HAP-1 (cell line): Measurements from ENCODE around the gene SEMA4C.

ENCODE experiments used
- DNase-seq, 2 experiments: peaks; one replicate each; pipeline ENCODE4 v3.0.0-alpha.2; 2016 to 2020; ENCODE audit warnings: low spot score in 2 of 2
- H3K27me3 ChIP-seq: fragments of 250-450 bp; sonication (Bioruptor Pico); 2 replicates; pipeline ENCODE4 v1.5.1; 2020; ENCODE audit warnings: low read depth, mild to moderate bottlenecking, moderate library complexity
- H3K36me3 ChIP-seq: fragments of 250-450 bp; sonication (Bioruptor Pico); replicated peaks from 2 replicates; pipeline ENCODE4 v1.5.1; 2020; ENCODE audit warnings: mild to moderate bottlenecking
- H3K4me1 ChIP-seq: fragments of 250-450 bp; sonication (Bioruptor Pico); 2 replicates; pipeline ENCODE4 v1.5.1; 2020; ENCODE audit warnings: mild to moderate bottlenecking
- H3K4me3 ChIP-seq: fragments of 250-450 bp; sonication (Bioruptor Pico); 2 replicates; pipeline ENCODE4 v1.5.1; 2020; ENCODE audit warnings: mild to moderate bottlenecking, moderate library complexity
- H3K9me3 ChIP-seq: fragments of 250-450 bp; sonication (Bioruptor Pico); 2 replicates; pipeline ENCODE4 v1.5.1; 2020; ENCODE audit warnings: mild to moderate bottlenecking, moderate library complexity
- in situ Hi-C: fragments of 300-500 bp; cut with MboI; formaldehyde crosslinking; loops from 3 replicates; pipeline ENCODE4 v1.14.3; 2020; ENCODE audit warnings: low sequenced_read_pairs, inconsistent platforms, mixed read lengths

Gene SEMA4C

DNA sequence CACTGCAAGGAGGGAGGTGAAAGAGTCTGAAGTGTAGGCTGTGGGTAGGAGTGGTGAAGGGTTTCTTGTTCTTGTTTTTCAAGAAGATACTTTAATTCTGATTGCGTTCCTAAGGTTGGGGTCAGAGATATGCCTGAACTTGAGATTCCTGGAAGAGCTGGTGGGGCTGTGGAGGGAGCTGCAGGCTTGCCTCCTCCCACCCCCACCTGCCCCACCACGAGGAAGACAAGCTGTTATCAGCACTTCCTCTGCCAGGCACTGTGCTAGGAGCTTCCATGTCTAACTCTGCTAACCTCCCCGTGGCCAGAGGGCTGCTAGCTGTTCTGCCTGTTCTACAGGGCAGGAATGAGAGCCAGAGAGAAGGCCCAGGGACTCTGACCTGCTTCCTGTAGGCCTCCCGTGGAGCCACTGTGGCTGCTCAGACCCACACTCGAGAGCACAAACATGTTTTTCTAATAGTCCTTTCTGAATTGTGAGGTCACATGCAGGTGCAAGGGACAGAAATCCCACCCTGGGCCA lies 39.8 kb downstream of the SEMA4C start:
- no peaks in the 10 kb centered on the region for H3K9me3 ChIP-seq
- no peak for DNase-seq
- in situ Hi-C loops, result no loop called here
- no peak overlapping the region for H3K4me3 ChIP-seq
- peaks cover 71% of the 10 kb centered on the region for H3K36me3 ChIP-seq
- H3K27me3 ChIP-seq, result no peaks in the 10 kb centered on the region
- H3K4me1 ChIP-seq, result peaks cover 8% of the 10 kb centered on the region; the same call in 1 of the 2 replicates

DNA sequence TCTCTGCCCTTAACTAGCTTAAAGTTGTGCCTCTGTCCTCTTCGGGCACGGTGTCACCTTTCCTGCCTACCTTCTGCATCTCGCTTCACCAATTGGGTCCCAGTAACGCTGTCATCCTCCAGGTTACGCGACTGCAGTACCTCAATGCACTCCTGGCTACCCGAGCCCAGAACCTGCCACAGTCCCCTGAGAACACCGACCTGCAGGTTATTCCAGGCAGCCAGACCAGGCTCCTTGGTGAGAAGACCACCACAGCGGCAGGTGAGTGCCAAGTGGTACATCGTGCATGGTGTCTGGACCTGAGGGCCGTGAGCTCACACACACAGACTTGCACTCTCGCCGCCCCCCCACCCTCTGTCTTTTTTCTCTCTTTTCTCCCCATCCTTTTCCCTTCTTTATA lies 41.0 kb downstream of the SEMA4C start:
- DNase-seq, result no peak
- no peaks in the 10 kb centered on the region for H3K9me3 ChIP-seq
- H3K27me3 ChIP-seq, result no peaks in the 10 kb centered on the region
- in situ Hi-C loops, result no loop called here
- peaks cover 75% of the 10 kb centered on the region for H3K36me3 ChIP-seq
- H3K4me1 ChIP-seq, result peaks cover 8% of the 10 kb centered on the region; the same call in 1 of the 2 replicates
- H3K4me3 ChIP-seq, result no peak overlapping the region

DNA sequence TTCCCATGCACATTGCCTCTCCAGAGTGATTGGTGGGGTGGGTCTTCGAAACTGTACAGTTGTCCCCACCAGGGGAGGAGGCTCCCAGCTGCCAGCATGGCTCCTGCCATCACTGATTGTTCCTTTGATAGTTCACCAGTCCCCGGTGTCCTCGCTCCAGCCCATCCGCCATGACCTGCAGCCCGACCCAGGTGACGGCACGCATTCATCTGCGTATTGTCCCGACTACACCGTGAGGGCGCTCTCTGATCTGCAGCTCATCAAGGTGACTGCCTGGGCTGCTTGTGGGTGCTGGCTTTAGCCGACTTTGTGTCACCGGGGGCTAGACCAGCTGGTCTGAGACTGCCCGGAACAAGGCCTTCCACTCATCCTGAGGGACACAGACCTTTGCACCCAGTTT lies 41.4 kb downstream of the SEMA4C start:
- H3K4me3 ChIP-seq, result no peak overlapping the region
- no peaks in the 10 kb centered on the region for H3K27me3 ChIP-seq
- H3K9me3 ChIP-seq, result no peaks in the 10 kb centered on the region
- peaks cover 8% of the 10 kb centered on the region; the same call in 1 of the 2 replicates for H3K4me1 ChIP-seq
- in situ Hi-C loops, result no loop called here
- peaks cover 72% of the 10 kb centered on the region for H3K36me3 ChIP-seq
- DNase-seq, result no peak

DNA sequence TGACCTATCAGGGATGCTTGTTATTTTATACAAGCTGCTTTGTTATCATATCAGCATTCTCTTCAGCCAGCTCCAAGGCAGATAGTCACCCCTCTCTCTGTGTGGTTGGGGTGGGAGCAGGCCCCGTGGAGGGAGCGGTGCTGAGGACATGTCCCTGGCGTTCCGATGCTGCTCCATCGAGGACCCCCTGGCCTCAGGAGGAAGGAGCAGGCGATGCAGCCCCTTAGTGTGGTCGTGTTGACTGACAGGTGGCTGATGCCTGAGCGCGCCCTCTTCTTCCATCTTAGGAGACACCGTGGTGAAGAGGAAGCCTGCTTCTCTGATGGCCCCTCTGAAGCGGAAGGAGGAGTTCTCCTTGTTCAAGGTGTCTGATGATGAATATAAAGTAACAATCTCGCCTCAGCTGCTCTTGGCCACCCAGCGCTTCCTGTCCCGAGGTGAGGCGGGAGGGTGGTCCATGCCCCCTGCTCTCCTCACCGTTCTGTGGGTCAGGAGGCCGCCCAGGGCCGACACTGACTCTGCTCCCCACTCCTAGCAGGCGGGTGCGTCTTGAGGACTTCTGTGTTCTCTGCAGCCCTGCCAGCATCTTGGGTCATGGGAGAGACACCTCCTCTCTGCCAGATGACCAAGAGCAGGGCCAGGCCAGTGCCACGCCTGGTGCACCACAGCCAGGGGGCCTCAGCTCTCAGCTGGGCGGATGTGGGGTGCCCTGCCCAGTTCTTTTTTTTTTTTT lies 43.2 kb downstream of the SEMA4C start:
- Histone ChIP-seq H3K9me3 (no peaks in the 10 kb centered on the region), H3K36me3 (peaks cover 59% of the 10 kb centered on the region)
- in situ Hi-C loops, result no loop called here

DNA sequence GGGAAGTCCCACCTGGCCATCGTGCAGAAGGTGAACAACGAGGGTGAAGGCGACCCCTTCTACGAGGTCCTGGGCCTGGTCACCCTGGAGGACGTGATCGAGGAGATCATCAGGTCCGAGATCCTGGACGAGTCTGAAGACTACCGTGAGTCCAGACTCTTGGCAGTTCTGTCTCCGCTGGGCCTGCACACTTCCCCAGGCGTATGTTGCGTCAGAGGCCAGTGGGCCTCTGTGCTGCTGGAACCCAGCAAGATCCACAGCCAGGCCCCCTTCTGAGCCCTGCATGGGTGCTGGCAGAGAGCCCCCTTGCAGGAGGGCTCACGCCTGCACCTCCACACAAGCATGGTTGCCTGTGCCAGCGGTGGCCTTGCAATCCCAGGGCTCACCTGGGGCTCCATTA lies 44.8 kb downstream of the SEMA4C start:
- H3K4me3 ChIP-seq, result no peak overlapping the region
- H3K4me1 ChIP-seq, result no peaks in the 10 kb centered on the region
- H3K27me3 ChIP-seq, result no peaks in the 10 kb centered on the region
- no peaks in the 10 kb centered on the region for H3K9me3 ChIP-seq
- no peak for DNase-seq
- in situ Hi-C loops, result no loop called here
- peaks cover 43% of the 10 kb centered on the region for H3K36me3 ChIP-seq

More for the DNA sequence above, 43.2 kb downstream of the SEMA4C start:
- Histone ChIP-seq H3K27me3 (no peaks in the 10 kb centered on the region), H3K4me1 (no peaks in the 10 kb centered on the region), H3K4me3 (no peak overlapping the region)
- DNase-seq, result no peak

DNA sequence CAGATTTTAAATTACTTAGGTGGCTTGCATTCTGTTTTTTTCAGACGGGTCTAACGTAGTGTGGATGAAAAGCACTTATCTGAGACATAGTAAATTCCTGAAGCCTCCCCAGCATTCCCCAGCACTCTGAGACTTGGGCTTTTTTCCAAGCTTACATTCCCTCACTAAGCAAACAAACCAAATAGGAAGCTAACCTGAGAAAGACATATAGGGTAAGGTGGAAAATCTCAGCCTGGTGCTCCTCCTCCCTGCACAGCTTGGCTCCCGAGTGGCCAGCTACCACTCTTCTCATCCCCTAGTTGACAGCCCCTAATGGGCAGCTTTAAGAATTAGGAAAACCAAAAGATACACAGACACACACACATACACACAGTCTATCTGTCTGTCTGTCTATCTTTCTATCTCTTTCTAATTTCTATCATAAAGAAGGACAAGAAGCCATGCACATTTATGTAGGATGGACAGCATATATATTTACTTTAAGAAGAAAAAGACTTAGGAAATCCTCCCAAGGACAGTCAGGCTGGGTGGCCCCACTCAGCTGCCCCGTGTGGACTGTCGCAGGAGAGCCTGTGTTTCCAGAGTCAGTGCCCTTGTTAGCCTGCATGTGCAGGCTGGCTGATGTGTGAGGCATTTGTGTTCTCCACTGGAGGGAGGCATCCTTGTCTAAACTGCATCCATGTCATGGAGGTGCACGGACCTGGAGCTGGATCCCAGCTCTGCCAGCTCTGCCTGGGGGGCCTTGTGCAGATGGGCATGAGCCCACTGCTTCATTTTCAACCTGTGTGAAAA lies 45.6 kb downstream of the SEMA4C start:
- in situ Hi-C loops, result no loop called here
- H3K27me3 ChIP-seq, result no peaks in the 10 kb centered on the region
- H3K4me1 ChIP-seq, result no peaks in the 10 kb centered on the region
- H3K9me3 ChIP-seq, result no peaks in the 10 kb centered on the region
- H3K4me3 ChIP-seq, result no peak overlapping the region
- peaks cover 41% of the 10 kb centered on the region for H3K36me3 ChIP-seq
- no peak for DNase-seq

DNA sequence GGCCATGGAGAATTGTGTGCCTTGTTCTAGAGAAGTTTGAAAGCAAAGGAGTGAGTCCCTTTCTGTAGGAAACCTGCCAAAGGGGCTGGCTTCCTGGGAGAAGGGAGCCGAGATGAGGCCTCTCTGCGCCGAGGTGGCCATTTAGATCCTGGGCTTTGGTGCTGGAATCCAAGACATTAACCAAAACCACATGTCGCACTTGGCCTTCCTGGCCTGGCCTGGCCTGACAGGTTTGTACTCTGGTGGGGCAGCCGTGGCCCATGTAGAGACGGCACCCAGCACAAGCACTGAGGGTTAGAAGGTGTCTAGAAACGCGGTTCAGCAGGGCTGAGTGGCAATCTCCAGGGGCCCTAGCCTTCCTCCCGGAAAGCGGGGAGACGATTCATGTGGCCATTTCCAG lies 46.7 kb downstream of the SEMA4C start:
- H3K36me3 ChIP-seq, result peaks cover 33% of the 10 kb centered on the region
- DNase-seq, result no peak
- no peaks in the 10 kb centered on the region for H3K27me3 ChIP-seq
- H3K4me1 ChIP-seq, result no peaks in the 10 kb centered on the region
- no peak overlapping the region for H3K4me3 ChIP-seq
- no peaks in the 10 kb centered on the region for H3K9me3 ChIP-seq
- in situ Hi-C loops, result no loop called here

DNA sequence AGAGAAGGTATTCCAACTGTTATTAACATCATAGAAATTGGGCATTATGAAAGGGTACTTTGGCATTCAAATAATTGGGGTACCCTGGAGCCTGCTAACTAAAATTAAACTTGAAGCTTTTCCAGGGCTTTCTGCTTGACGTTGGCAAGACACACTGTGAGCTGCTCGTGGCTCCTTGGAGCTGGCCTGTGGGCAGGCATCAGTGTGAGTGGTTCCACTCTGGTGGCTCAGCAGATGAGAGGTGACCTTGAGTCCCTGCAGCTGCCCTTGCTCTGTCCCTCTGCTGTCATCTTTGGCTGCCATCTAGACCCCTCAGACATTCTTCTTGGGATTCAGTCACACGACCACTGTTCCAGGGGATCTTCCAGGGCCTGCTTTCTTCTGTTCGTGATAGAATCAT lies 47.1 kb downstream of the SEMA4C start:
- in situ Hi-C loops, result no loop called here
- Histone ChIP-seq H3K9me3 (no peaks in the 10 kb centered on the region), H3K36me3 (peaks cover 29% of the 10 kb centered on the region), H3K4me1 (peaks cover 2% of the 10 kb centered on the region; the same call in 1 of the 2 replicates), H3K27me3 (no peaks in the 10 kb centered on the region), H3K4me3 (no peak overlapping the region)
- DNase-seq, result no peak

DNA sequence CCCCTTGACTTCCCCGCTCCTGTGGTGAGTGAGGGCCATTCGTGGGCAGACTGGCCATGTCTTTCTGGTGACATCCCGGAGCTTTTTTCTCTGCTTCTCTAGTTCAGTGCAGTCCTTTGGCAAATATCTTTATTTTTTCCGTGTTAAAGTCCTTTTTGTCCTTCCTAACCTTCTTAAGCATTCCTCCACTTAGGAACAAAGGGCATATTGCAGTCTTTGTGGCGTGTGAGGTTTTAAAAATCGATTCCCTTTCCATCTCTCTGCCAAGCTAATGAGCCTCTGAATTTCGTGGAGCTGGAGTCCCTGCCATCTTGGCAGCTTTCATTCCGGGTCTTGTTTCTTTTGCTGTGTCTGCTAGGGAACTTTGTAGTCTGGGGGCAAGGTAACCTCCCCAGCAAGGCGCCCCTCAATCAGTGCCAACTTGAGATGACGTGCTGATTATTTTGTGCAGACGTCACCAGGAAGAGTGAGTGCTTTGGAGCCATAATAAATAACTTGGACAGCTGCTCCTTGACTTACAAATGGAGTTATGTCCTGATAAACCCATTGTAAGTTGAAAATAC lies 48.7 kb downstream of the SEMA4C start:
- no peaks in the 10 kb centered on the region for H3K9me3 ChIP-seq
- no peak overlapping the region for H3K4me3 ChIP-seq
- H3K36me3 ChIP-seq, result peaks cover 19% of the 10 kb centered on the region
- H3K4me1 ChIP-seq, result peaks cover 4% of the 10 kb centered on the region; the same call in 1 of the 2 replicates
- H3K27me3 ChIP-seq, result no peaks in the 10 kb centered on the region
- no peak for DNase-seq
- in situ Hi-C loops, result no loop called here

DNA sequence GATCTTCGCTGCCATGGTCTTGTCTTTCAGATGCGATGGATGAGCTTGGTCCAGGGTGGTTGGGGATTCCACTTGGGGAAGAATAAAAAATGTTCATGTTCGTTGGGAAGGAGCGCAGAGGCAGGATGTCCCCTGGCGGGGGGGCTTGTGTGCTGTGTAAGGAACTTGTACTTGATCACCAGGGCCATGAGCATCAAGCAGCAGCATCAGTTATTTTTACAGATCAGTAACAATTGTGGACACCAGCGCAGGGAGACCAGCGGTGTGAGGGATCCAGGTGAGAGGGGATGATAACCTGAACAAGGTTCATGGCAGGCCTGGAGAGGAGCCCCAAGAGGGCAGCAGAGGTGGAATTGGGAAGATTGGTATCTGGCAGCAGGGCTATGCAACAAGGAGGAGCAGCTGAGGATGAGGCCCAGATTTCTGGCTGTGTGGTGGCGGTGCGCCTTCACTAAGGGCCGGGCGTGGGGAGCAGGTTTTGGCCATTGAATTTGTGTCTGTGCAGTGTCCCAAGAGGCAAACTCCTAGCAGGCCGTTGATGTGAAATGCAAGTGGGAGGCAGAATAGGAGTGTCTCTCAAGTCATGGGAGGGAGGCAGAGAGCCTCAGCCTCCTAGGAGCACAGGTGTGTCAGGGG lies 49.9 kb downstream of the SEMA4C start:
- peaks cover 4% of the 10 kb centered on the region; the same call in 1 of the 2 replicates for H3K4me1 ChIP-seq
- H3K36me3 ChIP-seq, result peaks cover 9% of the 10 kb centered on the region
- DNase-seq, result no peak
- in situ Hi-C loops, result no loop called here
- no peaks in the 10 kb centered on the region for H3K27me3 ChIP-seq
- no peaks in the 10 kb centered on the region for H3K9me3 ChIP-seq
- no peak overlapping the region for H3K4me3 ChIP-seq

DNA sequence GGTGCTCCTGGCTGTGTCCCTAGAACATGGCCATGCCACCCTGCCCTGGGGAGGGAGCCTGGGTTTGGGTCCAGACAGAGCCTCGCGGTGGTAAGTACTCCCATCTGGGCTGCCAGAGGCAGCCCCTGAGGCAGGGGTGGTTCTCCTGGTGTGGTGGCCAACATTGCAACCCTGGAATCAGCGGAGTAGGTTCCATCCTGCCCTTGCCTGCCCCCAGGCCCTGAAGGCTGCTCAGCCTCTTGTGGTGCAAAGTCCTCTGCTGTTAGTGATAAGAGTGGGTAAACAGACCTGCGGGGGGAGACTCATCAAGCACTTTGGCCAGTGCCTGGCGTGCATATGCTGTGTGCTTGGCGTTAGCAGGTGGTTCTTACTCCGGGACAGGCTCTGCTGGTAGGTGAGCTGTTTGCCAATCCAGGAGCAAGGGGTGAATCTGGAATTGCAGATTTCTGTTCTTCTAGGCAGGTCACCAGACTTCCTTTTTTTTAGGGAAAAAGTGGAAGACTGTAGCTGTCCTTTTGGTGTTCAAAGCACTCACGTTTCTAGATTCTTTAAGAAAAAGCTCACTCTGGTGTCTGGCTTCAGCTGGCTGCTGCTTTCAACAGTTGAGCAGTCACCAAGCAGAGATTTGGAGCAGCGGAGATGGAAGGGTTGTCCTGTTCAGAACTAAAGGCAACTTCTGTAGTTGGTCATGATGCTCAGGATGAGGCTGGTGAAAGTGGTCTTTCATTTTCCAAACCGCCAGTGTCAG lies 50.6 kb downstream of the SEMA4C start:
- DNase-seq, result no peak
- Histone ChIP-seq H3K4me3 (no peak overlapping the region), H3K36me3 (peaks cover 7% of the 10 kb centered on the region), H3K9me3 (no peaks in the 10 kb centered on the region), H3K27me3 (no peaks in the 10 kb centered on the region), H3K4me1 (peaks cover 4% of the 10 kb centered on the region; the same call in 1 of the 2 replicates)
- in situ Hi-C loops, result no loop called here

DNA sequence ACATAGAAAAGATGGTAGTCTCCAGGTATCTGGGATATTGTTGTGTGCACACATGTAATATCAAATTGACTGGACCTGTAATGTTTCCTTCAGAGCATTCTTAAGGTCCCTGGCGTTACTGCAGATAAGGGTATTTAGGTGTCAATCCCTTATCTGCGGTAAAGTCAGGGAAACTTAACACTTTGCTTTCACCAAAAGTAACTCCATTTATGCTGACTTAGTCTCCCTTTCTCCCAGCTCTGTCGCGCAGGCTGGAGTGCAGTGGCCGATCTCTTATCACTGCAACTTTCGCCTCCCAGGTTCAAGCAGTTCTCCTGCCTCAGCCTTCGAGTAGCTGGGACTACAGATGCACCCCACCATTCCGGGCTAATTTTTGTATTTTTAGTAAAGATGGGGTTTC lies 52.0 kb downstream of the SEMA4C start:
- Histone ChIP-seq H3K4me1 (peaks cover 4% of the 10 kb centered on the region; the same call in 1 of the 2 replicates), H3K27me3 (no peaks in the 10 kb centered on the region), H3K36me3 (peaks cover 6% of the 10 kb centered on the region), H3K9me3 (no peaks in the 10 kb centered on the region), H3K4me3 (peak overlapping the region; percentile 48)
- no peak for DNase-seq
- in situ Hi-C loops, result no loop called here
